Measurements from ENCODE around the gene VLDLR.
"Not testable (repeated sequence)": the region's sequence is repeated elsewhere in the genome, so short reads cannot be mapped to it uniquely, and the experiment has no call there.

The VLDLR gene

GRCh38 chr9:2664174-2665065 lies 42.8 kb downstream of the VLDLR start:
- DNase-seq (ENCODE audit: low spot score), result no peak

DNA sequence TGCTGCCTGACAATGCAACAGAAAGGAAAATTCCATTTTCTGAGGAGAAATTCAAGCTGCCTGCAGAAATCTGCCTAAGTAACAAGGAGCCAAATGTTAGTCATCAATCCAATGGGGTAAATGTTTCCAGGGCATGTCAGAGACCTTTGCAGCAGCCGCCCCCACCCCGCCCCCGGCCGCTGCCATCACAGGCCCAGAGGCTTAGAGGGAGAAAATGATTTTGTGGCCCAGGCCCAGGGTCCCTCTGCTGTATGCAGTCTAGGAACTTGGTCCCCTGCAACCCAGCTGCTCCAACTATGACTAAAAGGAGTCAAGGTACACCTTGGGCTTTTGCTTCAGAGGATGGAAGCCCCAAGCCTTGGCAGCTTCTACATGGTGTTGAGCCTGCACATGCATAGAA lies 45.0 kb downstream of the VLDLR start:
- no peak for DNase-seq (ENCODE audit: low spot score)

DNA sequence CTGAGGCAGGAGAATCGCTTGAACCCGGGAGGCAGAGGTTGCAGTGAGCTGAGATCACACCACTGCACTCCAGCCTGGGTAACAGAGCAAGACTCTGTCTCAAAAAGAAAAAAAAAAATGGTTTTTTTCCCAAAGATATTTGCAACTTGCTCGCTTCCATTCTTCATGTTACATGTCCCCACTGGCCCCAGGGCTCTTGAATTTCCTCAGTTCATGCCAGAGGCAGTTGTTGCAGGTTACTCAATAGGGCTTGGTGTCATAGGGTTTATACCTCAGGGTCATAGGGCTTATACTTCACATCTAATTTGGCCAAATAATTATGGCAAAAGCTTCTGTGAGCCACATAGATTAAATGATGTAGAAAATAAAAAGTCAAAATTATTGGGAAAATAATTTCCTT lies 51.6 kb downstream of the VLDLR start:
- no peak for DNase-seq (ENCODE audit: low spot score)

GRCh38 chr9:2674141-2674824 lies 52.7 kb downstream of the VLDLR start:
- no peak for DNase-seq (ENCODE audit: low spot score)

GRCh38 chr9:2675834-2676233 lies 54.2 kb downstream of the VLDLR start:
- no peak for DNase-seq (ENCODE audit: low spot score)

DNA sequence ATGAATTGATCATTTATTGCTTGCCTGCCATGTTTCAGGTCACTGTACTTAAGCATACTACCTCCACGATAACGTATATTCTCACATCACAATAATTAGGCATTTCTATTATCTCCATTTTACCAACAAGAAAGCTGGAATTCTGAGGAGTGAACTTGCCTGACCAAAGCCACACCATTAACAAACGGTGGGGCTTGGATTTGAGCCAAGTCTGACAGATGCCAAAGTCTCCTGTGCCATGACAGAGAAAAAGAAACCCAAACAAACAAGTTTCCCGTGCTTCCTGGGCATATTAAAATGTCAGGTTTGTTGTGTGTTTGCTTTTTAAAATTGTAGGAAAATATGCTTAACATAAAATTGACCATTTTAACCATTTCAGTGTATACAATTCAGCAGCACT lies 54.9 kb downstream of the VLDLR start:
- no peak for DNase-seq (ENCODE audit: low spot score)

GRCh38 chr9:2677915-2678889 lies 56.6 kb downstream of the VLDLR start:
- no peak for DNase-seq (ENCODE audit: low spot score)

DNA sequence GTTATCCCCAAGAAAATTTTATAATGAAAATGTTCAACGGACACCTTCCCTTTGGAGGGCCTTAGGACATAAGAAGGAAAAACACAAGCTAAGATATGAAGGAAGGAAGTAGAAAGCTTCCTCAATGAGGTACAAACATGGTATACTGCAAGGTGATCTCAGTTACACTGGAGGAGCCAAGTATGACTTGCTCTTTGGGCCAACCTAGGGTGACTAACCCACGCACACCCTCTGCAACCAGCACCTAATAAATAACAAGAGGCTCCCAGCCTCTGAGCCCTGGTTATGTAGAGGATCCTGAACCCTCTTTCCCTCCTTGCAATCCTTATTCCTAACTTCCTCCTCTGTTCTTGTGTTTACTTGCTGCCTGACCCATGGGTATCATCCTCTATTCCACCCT lies 57.4 kb downstream of the VLDLR start:
- no peak for DNase-seq (ENCODE audit: low spot score)

DNA sequence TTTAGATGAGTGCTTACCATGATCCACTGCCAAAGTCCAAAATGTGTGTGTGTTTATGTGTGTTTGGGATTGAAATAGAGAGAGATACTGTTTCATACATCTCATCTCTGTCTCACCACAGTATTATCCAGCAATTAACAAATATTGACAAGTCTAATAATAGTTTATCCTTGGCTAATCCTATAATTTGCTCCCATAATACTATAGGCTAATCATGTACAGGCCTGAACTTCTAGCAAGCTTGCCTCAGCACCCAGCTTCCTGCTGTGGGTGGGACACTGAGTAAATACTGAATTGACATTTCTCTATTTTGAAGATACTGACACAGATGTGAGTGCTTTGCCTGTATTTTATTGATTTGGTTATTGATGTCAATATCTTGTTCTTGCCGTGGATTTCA lies 60.4 kb downstream of the VLDLR start:
- DNase-seq (ENCODE audit: low spot score), result no peak

DNA sequence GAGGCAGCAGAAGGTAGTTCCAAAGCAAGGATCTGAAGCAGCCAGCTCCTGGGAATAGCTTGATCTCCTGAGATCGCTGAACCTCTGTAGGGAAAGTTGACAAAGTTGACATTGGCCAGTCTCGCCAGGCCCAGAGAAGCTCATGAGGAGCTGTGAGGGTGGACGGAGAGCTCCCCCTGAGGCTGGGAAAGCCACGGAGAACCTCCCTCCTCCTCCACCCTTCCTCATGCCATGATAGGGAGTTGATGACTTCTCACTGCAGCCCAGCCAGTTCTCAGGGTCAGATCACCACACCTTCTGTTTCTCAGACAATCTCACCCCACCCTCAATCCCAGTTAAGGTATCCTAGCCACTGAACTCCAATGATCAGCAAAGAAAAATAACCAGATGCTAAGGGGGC lies 65.3 kb downstream of the VLDLR start:
- DNase-seq (ENCODE audit: low spot score), result no peak

DNA sequence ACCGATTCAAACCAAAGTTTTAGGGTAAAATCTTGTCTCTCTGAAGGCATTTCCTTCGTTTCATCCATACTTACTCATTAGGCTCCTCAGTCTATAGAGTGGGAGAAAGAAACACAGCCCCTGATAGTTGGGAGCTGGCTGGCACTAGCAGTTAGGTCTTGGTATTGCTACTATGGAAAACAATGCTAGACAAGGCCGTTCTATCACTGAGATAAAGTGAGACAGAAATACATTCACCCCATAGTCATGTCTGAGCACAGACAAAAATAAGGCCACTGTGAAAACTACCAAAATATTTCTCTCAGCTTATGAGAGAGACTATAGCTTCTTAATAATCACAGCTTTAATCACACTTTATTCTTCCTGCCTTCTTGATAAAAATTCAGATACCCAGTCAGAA lies 67.0 kb downstream of the VLDLR start:
- DNase-seq (ENCODE audit: low spot score), result no peak

DNA sequence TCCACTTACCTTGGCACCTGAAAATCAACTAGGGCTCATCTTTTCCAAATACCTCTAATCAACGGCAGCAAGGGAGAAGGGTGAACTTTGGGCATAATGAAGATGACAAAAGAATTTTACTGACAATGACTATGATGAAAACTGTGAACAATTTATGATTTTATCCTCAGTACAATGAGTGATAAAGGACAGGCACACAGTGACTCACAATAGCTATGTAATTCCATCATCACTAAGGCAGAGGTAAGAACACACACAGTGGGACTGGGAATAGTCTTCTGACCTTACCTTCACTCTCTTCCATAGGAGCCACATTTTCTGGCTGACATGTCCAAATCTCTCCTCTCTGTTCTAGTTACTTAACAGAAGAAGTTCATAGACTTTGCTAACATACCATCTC lies 69.6 kb downstream of the VLDLR start:
- no peak for DNase-seq (ENCODE audit: low spot score)

- no peak for DNase-seq (ENCODE audit: low spot score)
Observed at GRCh38 chr9:2691626-2692025, 70.0 kb downstream of the VLDLR start.

GRCh38 chr9:2693056-2693455 lies 71.5 kb downstream of the VLDLR start:
- DNase-seq (ENCODE audit: low spot score), result no peak

DNA sequence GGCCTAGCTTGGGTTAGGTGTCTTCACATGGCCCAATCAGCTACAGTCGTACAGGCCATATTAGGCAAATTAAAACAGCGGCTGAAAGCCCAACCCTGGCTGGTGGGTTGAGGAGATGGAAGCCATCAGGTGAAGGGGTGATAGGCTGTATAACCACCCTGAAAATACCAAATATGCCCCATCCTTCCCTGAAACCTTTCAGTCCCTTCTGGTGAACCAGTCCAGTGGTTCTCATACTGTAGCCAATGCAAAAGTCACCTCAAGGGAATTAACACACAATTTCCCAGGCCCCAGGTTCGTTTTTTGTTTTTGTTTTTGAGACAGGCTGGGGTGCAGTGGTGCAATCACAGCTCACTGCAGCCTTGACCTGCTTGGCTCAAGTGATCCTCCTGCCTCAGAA lies 75.9 kb downstream of the VLDLR start:
- no peak for DNase-seq (ENCODE audit: low spot score)

GRCh38 chr9:2700398-2700797 lies 78.8 kb downstream of the VLDLR start:
- no peak for DNase-seq (ENCODE audit: low spot score)

DNA sequence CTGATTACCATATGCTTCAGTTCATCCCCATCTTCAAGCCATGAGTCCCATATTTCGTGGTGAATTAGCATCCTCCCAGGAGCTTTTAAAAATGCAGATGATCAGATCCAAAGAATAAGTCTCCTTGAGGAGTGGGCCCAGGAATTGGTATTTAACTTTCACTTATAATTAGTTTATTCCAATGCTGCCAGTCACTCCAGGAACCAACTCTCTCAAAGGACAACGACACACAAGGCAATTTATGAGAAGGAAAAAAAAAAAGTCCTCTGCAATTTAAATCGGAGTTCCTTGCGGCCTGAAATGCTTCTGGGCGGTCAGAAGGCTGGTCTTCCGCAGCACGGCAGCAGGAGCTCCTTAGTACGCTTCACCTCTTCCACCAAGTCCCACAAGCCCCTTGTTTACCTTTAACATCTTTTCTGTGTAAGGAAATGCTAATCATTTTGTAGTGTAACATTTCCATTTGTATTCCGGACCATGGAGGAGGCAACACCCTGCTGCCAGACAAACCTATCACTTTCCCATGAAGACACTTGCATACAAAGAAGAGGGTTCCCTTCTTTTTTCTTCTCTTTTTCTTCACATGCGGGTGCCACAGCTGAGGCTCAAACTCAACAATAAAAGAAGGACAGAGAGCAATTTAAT lies 79.4 kb downstream of the VLDLR start:
- no peak for DNase-seq (ENCODE audit: low spot score)

GRCh38 chr9:2704504-2704903 lies 82.9 kb downstream of the VLDLR start:
- DNase-seq (ENCODE audit: low spot score), result no peak

DNA sequence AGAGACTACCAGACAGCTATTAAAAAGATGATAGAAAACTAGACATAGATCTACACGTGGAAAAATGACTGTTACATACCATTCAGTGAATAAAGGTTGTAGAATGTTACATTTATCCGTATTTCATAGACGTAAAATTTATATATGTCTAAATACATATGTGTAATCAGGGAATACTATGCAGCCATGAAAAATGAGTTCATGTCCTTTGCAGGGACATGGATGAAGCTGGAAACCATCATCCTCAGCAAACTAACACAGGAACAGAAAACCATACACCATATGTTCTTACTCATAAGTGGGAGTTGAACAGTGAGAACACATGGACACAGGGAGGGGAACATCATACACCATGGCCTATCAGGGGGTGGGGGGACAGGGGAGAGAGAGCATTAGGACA lies 85.7 kb downstream of the VLDLR start:
- not testable (repeated sequence) for DNase-seq (ENCODE audit: low spot score)

All from CD4-positive, alpha-beta T cell treated with Interleukin-6 at 100 ng/mL for 8 hours (primary cell).